Measurements from ENCODE around the gene THRSP. TPM values are rescaled to one million over a fixed set of nuclear protein-coding genes. Genes with fewer than 3 reads are reported as not detected.

THRSP gene
- total RNA-seq, 2 donors from 2014 or later, result 1.9 TPM; not detected in 1

DNA sequence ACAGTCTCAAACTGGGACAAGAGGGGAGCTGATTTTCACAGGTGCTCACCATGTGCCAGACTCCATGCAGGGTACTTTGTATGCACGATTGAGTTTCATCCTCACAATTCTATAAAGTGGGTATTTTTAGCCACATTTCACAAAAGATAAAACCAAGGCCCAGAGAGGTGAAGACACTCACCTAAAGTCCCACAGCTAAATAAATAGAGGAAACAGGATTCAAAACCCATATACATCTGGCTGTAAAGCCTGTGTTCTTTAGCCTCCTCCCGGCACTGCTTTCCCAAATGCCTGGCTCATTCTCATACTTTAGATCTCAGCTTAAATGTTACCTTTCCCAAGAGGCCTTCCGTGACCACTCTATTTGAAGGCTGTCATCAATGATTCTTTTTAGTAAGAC is 27.3 kb upstream of the THRSP start:
- Histone ChIP-seq H3K27ac (no peak overlapping the region), H3K4me3 (no peak overlapping the region)
- TF ChIP-seq, protein P1, sequence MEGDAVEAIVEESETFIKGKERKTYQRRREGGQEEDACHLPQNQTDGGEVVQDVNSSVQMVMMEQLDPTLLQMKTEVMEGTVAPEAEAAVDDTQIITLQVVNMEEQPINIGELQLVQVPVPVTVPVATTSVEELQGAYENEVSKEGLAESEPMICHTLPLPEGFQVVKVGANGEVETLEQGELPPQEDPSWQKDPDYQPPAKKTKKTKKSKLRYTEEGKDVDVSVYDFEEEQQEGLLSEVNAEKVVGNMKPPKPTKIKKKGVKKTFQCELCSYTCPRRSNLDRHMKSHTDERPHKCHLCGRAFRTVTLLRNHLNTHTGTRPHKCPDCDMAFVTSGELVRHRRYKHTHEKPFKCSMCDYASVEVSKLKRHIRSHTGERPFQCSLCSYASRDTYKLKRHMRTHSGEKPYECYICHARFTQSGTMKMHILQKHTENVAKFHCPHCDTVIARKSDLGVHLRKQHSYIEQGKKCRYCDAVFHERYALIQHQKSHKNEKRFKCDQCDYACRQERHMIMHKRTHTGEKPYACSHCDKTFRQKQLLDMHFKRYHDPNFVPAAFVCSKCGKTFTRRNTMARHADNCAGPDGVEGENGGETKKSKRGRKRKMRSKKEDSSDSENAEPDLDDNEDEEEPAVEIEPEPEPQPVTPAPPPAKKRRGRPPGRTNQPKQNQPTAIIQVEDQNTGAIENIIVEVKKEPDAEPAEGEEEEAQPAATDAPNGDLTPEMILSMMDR (IDR thresholded peaks at IDR 0.05), result no peak

DNA sequence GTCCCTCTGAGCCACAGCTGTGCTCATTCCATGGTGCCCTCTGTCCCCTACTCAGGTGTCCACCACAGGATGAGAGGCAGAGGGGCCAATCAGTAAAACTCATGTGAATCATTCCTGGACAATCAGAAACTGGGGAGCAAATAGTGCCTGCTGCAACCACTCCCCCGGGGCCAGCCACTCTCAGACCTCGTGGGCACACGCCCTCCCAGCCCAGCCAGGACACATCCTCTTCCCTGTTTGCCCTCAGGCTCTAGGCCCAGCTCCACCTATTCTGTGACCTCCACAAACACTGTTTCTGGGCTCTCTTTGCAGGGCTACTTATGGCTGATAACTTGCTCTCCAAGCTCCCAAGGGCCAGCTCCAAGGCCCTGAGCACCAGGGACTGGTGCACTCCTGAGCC is 26.6 kb upstream of the THRSP start:
- TF ChIP-seq, protein P1 (IDR thresholded peaks at IDR 0.05), result no peak
- H3K36me3 ChIP-seq, result no peaks in the 10 kb centered on the region
- DNase-seq (ENCODE audit: low spot score), result no peak

More for the DNA sequence above, 27.3 kb upstream of the THRSP start:
- Histone ChIP-seq H3K4me1 (peaks cover 0 to 14% of the 10 kb centered on the region in 2 donors), H3K9me3 (no peaks in the 10 kb centered on the region), H3K36me3 (no peaks in the 10 kb centered on the region), H3K27me3 (no peaks in the 10 kb centered on the region)
- no peak for DNase-seq (ENCODE audit: low spot score)

DNA sequence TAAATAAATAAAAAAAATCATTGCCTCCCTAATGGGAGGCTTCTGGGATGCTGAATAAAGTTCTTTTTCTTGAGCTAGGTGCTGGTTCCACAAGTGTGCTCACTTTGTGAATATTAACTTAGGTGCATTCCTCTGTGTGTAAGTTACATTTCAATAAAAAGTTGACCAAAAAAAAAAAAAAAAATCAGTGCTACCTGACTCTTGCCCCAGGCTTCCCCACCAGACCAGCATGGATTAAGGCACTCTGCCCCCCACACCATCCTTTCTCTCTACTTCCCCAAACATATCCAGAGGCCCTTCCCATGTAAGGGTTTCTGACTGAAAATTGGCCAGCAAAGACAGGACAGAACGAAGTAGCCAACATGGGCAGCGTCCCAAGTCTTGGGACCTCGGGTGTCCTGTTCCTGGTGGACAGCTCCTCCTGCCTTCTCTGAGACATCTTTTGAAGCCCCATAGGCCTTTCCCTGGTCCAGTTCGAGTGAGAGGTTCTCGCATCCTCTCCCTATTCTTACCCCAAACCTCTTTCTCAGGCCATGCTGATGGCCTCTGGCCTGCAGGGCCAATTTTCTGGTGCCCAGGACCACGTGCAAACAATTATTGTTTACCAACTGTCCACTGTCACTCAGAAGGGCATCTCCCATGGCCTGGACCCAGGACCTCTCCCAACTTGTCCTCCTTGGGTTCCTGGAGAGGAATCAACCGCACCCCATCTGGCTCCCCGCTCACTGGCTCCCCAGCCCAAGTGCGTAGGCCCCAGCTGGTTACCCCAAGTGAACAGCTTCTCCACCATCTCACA is 25.6 kb upstream of the THRSP start:
- no peaks in the 10 kb centered on the region for H3K27me3 ChIP-seq
- no peak overlapping the region for H3K4me3 ChIP-seq
- no peaks in the 10 kb centered on the region for H3K9me3 ChIP-seq
- peaks cover 0 to 14% of the 10 kb centered on the region in 2 donors for H3K4me1 ChIP-seq
- no peak overlapping the region for H3K27ac ChIP-seq
- TF ChIP-seq, protein P1 (IDR thresholded peaks at IDR 0.05), result no peak
- DNase-seq (ENCODE audit: low spot score), result no peak
- no peaks in the 10 kb centered on the region for H3K36me3 ChIP-seq

More for the DNA sequence above, 26.6 kb upstream of the THRSP start:
- H3K4me1 ChIP-seq, result peaks cover 0 to 14% of the 10 kb centered on the region in 2 donors
- no peak overlapping the region for H3K27ac ChIP-seq
- no peaks in the 10 kb centered on the region for H3K27me3 ChIP-seq
- no peaks in the 10 kb centered on the region for H3K9me3 ChIP-seq
- H3K4me3 ChIP-seq, result no peak overlapping the region

DNA sequence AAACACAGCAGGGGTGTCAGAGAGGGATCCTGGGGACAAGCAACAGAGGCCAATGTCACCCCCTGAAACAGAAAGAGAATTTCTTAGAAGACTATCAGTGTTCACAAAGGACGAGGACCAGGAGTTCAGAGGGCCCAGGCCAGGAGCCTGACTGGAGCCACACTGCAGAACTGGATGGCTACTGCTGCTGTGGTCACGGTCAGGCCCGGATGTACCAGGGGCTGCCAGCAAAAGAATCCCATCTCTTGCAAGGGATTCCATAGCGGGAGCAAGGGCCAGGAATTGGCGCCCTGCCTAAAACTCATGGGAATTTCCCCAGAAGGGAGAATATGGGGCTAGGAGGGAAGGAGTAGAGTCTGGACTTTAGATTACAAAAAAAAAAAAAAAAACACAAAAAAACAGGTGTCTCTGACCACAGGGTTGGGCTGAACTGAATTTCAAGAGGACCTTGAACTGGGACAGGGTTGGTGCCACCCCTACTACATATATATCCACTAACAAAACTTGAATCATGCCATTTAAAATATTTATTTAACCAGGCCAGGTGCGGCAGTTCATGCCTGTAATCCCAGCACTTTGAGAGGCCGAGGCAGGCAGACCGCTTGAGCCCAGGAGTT is 24.9 kb upstream of the THRSP start:
- Histone ChIP-seq H3K4me1 (peaks cover 0 to 14% of the 10 kb centered on the region in 2 donors), H3K36me3 (no peaks in the 10 kb centered on the region), H3K27ac (no peak overlapping the region), H3K9me3 (no peaks in the 10 kb centered on the region), H3K4me3 (no peak overlapping the region), H3K27me3 (no peaks in the 10 kb centered on the region)
- TF ChIP-seq, protein P1 (IDR thresholded peaks at IDR 0.05), result no peak
- no peak for DNase-seq (ENCODE audit: low spot score)

DNA sequence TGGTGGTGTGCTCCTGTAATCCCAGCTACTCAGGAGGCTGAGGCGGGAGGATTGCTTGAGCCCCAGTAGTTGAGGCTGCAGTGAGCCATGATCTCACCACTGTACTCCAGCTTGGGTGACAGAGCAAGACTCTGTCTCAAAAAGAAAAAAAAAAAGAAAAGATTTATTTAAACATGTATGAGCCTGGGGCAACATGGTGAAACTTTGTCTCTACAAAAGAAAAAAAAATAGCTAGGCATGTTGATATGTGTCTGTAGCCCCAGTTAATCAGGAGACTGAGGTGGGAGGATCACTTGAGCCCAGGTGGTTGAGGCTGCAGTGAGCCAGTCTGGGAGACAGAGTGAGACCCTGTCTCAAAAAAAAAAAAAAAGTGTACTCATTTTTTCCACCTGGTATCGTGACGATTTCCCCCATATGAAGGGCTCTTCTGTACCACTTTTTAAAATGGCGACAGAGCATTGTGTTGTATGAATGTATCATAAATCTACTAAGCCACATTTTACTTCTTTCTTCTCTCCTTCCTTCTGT is 24.2 kb upstream of the THRSP start:
- Histone ChIP-seq H3K36me3 (no peaks in the 10 kb centered on the region), H3K27me3 (no peaks in the 10 kb centered on the region), H3K9me3 (no peaks in the 10 kb centered on the region), H3K4me3 (no peak overlapping the region), H3K27ac (peak overlapping the region in 1 of 2 donors; percentile 55), H3K4me1 (peaks cover 0 to 14% of the 10 kb centered on the region in 2 donors)
- no peak for DNase-seq (ENCODE audit: low spot score)
- TF ChIP-seq, protein P1 (IDR thresholded peaks at IDR 0.05), result no peak

Measured in right atrium auricular region (tissue), 2 donors.